Measurements from ENCODE around the gene AUTS2.

GRCh38 chr7:69992938-69993337 lies 394.7 kb downstream of the AUTS2 start:
- TF ChIP-seq CTCF (IDR thresholded peaks at IDR 0.05 in 2 of 3, conservative IDR thresholded peaks at IDR 0.05 in 1 of 3; ENCODE audit: insufficient read depth in 2 of 3, low read depth in 1 of 3, low read length in 3 of 3) (no peak), PBX2 (CRISPR knock-in tag; IDR thresholded peaks at IDR 0.05; ENCODE audit: low read depth) (no peak), PBX2 (tag; conservative IDR thresholded peaks at IDR 0.05; ENCODE audit: low read depth) (no peak), NFYB (IDR thresholded peaks at IDR 0.05; ENCODE audit: extremely low read depth, insufficient read length) (no peak), TAF1 (IDR thresholded peaks at IDR 0.05; ENCODE audit: control insufficient read depth, extremely low read depth, insufficient read depth, low read length, severe bottlenecking) (no peak), CHD2 (IDR thresholded peaks at IDR 0.05; ENCODE audit: low read depth, low read length) (no peak), VEZF1 (CRISPR knock-in tag; IDR thresholded peaks at IDR 0.05) (no peak), ZNF830 (CRISPR knock-in tag; IDR thresholded peaks at IDR 0.05) (no peak), HMGN3 (IDR thresholded peaks at IDR 0.05; ENCODE audit: borderline replicate concordance, extremely low read depth, insufficient read length, low read depth, low read length) (no peak), HOMEZ (CRISPR knock-in tag; IDR thresholded peaks at IDR 0.05) (no peak)
